Measurements from ENCODE around the gene EIF4E.

DNA sequence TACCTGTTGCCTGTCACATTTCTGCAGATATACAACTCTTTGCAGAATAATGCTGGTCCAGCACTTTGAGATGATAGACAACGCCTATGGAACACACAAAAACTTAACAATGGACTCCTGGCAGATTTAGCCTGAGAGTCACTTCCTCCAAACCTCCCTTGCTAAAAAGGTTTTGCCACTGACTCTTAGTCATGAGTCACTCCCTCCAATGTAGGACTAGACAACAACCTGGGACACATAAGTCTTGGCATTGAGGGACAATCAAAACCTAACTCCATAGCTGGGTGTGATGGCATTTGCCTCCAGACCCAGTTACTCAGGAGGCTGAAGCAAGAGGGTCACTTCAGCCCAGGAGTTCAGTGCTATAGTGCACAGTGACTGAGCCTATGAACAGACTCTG is 22.0 kb upstream of the EIF4E start:
- TF ChIP-seq, protein P1, sequence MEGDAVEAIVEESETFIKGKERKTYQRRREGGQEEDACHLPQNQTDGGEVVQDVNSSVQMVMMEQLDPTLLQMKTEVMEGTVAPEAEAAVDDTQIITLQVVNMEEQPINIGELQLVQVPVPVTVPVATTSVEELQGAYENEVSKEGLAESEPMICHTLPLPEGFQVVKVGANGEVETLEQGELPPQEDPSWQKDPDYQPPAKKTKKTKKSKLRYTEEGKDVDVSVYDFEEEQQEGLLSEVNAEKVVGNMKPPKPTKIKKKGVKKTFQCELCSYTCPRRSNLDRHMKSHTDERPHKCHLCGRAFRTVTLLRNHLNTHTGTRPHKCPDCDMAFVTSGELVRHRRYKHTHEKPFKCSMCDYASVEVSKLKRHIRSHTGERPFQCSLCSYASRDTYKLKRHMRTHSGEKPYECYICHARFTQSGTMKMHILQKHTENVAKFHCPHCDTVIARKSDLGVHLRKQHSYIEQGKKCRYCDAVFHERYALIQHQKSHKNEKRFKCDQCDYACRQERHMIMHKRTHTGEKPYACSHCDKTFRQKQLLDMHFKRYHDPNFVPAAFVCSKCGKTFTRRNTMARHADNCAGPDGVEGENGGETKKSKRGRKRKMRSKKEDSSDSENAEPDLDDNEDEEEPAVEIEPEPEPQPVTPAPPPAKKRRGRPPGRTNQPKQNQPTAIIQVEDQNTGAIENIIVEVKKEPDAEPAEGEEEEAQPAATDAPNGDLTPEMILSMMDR (optimal IDR thresholded peaks at IDR 0.05 in 1 of 3, IDR thresholded peaks at IDR 0.05 in 1 of 3, conservative IDR thresholded peaks at IDR 0.05 in 1 of 3; ENCODE audit: extremely low read depth in 1 of 3, insufficient read depth in 2 of 3, low read length in 3 of 3) = no peak
- TF ChIP-seq EZH2 (IDR thresholded peaks at IDR 0.05; ENCODE audit: low read length) = no peak
